Measurements from ENCODE around the gene P2RX3. TPM values are rescaled to one million over a fixed set of nuclear protein-coding genes. Genes with fewer than 3 reads are reported as not detected.

Gene P2RX3
- total RNA-seq, 2 donors from 2014 or later, result not detected

DNA sequence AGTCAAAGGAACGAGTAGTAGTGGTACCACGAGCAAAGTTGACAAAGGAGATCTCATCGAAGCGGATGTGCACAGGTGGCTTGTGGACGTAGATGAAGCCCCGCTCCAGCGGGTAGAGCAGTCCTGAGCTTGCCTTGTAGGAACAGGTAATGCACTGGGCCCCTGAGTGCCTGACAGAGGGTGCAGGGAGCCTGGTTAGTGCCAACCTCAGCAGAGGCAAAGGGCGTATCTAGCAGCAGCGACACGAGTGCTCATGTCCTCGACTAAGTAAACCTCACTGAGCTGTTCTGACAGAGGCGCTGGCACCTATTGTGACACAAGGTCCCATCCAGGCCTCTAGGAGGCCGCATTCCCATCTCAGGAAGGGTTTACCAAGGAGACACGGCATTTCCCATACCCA, 6.4 kb upstream of the P2RX3 start:
- H3K27me3 Mint-ChIP-seq (ENCODE audit: insufficient read depth), result no peaks in the 10 kb centered on the region
- H3K4me3 Mint-ChIP-seq, result no peak overlapping the region
- no peak overlapping the region for H3K27ac Mint-ChIP-seq
- TF ChIP-seq, protein P1, sequence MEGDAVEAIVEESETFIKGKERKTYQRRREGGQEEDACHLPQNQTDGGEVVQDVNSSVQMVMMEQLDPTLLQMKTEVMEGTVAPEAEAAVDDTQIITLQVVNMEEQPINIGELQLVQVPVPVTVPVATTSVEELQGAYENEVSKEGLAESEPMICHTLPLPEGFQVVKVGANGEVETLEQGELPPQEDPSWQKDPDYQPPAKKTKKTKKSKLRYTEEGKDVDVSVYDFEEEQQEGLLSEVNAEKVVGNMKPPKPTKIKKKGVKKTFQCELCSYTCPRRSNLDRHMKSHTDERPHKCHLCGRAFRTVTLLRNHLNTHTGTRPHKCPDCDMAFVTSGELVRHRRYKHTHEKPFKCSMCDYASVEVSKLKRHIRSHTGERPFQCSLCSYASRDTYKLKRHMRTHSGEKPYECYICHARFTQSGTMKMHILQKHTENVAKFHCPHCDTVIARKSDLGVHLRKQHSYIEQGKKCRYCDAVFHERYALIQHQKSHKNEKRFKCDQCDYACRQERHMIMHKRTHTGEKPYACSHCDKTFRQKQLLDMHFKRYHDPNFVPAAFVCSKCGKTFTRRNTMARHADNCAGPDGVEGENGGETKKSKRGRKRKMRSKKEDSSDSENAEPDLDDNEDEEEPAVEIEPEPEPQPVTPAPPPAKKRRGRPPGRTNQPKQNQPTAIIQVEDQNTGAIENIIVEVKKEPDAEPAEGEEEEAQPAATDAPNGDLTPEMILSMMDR (conservative IDR thresholded peaks at IDR 0.05), result no peak
- no peak overlapping the region for H3K27ac ChIP-seq (ENCODE audit: low read depth, low read length)
- H3K4me3 ChIP-seq (ENCODE audit: low read length), result no peak overlapping the region
- peaks cover 76% of the 10 kb centered on the region for H3K36me3 ChIP-seq (ENCODE audit: control insufficient read depth, insufficient read depth, low read length)
- H3K9ac ChIP-seq (ENCODE audit: extremely low read depth, low read length, poor library complexity, severe bottlenecking), result no peak overlapping the region
- WGBS, 2 experiments (ENCODE audit: insufficient coverage in 1 of 2, insufficient read length in 1 of 2), result 92 to 97% methylated on average over 14 of the region's 14 CpGs
- DNase-seq, result no peak
- H3K9me3 ChIP-seq (ENCODE audit: control insufficient read depth, low read length), result no peaks in the 10 kb centered on the region
- no peaks in the 10 kb centered on the region for H3K27me3 ChIP-seq (ENCODE audit: control insufficient read depth, insufficient read depth, low read length, poor library complexity, severe bottlenecking)
- H3K4me1 ChIP-seq (ENCODE audit: control insufficient read depth, insufficient read depth, low read length), result no peaks in the 10 kb centered on the region
- H3K9me3 Mint-ChIP-seq, result no peaks in the 10 kb centered on the region
- H3K4me1 Mint-ChIP-seq, result peaks cover 17% of the 10 kb centered on the region
- H3K36me3 Mint-ChIP-seq (ENCODE audit: low read depth), result peaks cover 74% of the 10 kb centered on the region

DNA sequence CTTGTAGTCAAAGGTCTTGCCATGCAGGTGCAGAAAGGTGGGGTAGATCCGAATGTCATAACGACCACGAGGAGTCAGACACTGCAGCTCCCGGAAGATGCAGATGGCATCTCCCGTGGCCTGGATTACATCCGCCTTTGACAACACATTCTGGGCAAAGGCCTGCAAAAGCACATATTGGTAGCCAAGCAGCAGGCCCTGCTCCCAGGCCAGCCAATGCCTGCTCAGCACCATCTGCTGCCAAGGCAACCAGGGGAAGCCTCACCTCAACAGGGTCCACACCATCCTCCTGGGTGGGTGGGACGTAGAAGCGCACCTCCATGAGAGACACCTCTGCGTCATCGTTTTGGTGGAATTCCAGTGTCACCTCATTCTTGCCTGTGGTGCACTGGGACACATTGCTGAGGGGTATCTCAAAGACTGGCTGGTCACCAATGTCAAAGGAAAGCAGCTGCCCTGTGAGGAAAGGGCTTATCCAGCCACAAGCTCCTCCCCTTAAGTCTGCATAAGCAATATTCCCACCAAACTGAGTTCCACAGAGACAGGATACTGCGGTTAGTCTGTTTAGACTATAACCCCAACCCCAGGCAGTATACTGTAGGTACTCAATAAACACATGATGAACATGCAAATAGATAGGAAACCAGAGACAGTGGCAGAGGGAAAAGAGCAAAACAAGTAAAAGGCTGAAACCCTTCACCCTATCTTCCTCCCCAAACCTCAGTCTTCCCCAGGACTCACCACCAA, 5.3 kb upstream of the P2RX3 start:
- no peaks in the 10 kb centered on the region for H3K9me3 ChIP-seq (ENCODE audit: control insufficient read depth, low read length)
- Mint-ChIP-seq H3K4me3 (no peak overlapping the region), H3K36me3 (ENCODE audit: low read depth) (peaks cover 63% of the 10 kb centered on the region), H3K27ac (no peak overlapping the region), H3K9me3 (no peaks in the 10 kb centered on the region), H3K4me1 (peaks cover 17% of the 10 kb centered on the region), H3K27me3 (ENCODE audit: insufficient read depth) (no peaks in the 10 kb centered on the region)
- H3K27ac ChIP-seq (ENCODE audit: low read depth, low read length), result no peak overlapping the region
- no peak overlapping the region for H3K9ac ChIP-seq (ENCODE audit: extremely low read depth, low read length, poor library complexity, severe bottlenecking)
- DNase-seq, result no peak
- no peaks in the 10 kb centered on the region for H3K27me3 ChIP-seq (ENCODE audit: control insufficient read depth, insufficient read depth, low read length, poor library complexity, severe bottlenecking)
- H3K4me1 ChIP-seq (ENCODE audit: control insufficient read depth, insufficient read depth, low read length), result no peaks in the 10 kb centered on the region
- peaks cover 64% of the 10 kb centered on the region for H3K36me3 ChIP-seq (ENCODE audit: control insufficient read depth, insufficient read depth, low read length)
- 95 to 96% methylated on average over 7 to 11 of the region's 11 CpGs for WGBS, 2 experiments (ENCODE audit: insufficient coverage in 1 of 2, insufficient read length in 1 of 2)
- TF ChIP-seq, protein P1 (conservative IDR thresholded peaks at IDR 0.05), result no peak
- no peak overlapping the region for H3K4me3 ChIP-seq (ENCODE audit: low read length)

DNA sequence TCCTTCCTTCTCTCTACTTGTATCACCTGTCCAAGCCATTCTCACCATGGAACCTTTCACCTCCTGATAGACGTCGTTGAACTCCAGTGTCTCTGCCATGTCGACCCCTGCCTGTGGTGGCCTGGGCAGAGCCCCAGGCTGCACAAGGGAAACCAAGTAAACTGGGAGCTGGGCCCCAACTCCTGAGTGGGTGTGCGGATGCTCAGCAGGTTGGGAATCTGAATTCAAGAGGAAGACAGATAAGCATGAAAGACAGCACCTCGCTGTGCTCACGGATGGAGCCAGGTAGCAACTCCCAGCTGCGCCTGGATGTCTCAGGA, 3.2 kb upstream of the P2RX3 start:
- Mint-ChIP-seq H3K9me3 (no peaks in the 10 kb centered on the region), H3K4me1 (peaks cover 20% of the 10 kb centered on the region), H3K36me3 (ENCODE audit: low read depth) (peaks cover 44% of the 10 kb centered on the region), H3K4me3 (peak overlapping the region; percentile 74), H3K27ac (peak overlapping the region; percentile 88), H3K27me3 (ENCODE audit: insufficient read depth) (peaks cover 16% of the 10 kb centered on the region)
- no peaks in the 10 kb centered on the region for H3K4me1 ChIP-seq (ENCODE audit: control insufficient read depth, insufficient read depth, low read length)
- DNase-seq, result no peak
- peaks cover 43% of the 10 kb centered on the region for H3K36me3 ChIP-seq (ENCODE audit: control insufficient read depth, insufficient read depth, low read length)
- peak overlapping the region; percentile 90 for H3K4me3 ChIP-seq (ENCODE audit: low read length)
- peak overlapping the region; percentile 63 for H3K9ac ChIP-seq (ENCODE audit: extremely low read depth, low read length, poor library complexity, severe bottlenecking)
- no peaks in the 10 kb centered on the region for H3K27me3 ChIP-seq (ENCODE audit: control insufficient read depth, insufficient read depth, low read length, poor library complexity, severe bottlenecking)
- no peaks in the 10 kb centered on the region for H3K9me3 ChIP-seq (ENCODE audit: control insufficient read depth, low read length)
- 9 to 17% methylated on average over 4 to 7 of the region's 7 CpGs for WGBS, 2 experiments (ENCODE audit: insufficient coverage in 1 of 2, insufficient read length in 1 of 2)
- TF ChIP-seq, protein P1 (conservative IDR thresholded peaks at IDR 0.05), result no peak
- no peak overlapping the region for H3K27ac ChIP-seq (ENCODE audit: low read depth, low read length)

Data from endodermal cell (in vitro differentiated cells).